SKM-1 treated with dmso at 0.1 percent for 144 hours (cell line): ENCODE data around the gene MORN2.

Source experiments
- DNase-seq: peaks from one replicate; lab custom pipeline; 2025; ENCODE audit not compliant: unreplicated experiment; lab: John Stamatoyannopoulos, UW

The MORN2 gene

GRCh38 chr2:38889045-38889444 lies 13.3 kb downstream of the MORN2 start:
- DNase-seq, result no peak

- no peak for DNase-seq
Measured at GRCh38 chr2:38889575-38889974, 13.8 kb downstream of the MORN2 start, which contains the start of gene ARHGEF33. TSS of gene ARHGEF33 (plus strand) at chr2:38889875. CDS start at chr2:38919448, 29,573 bp downstream.

DNA sequence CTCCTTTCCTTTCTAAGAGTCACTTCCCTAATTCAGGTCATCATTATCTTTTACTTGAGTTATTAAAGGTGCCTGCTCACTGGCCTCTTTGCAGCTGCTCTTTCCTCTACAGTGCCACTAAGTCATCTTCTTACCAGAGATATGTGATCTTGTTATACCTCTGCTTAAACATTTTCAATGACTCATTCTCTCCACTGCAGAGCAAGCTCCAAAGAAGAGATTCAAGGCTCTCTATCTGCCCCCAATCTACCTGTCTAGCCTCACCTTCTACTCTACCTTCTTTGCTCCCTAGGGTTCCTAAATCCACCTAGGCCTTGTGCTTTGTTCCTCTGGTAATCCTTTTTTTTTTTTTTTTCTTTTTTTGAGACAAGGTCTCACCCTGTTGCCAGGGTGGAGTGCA lies 17.0 kb downstream of the MORN2 start:
- no peak for DNase-seq

- DNase-seq, result no peak
Measured at GRCh38 chr2:38898256-38898655, 22.5 kb downstream of the MORN2 start.

GRCh38 chr2:38900726-38901125 lies 24.9 kb downstream of the MORN2 start:
- DNase-seq, result no peak

- no peak for DNase-seq
Measured at GRCh38 chr2:38905251-38905650, 29.5 kb downstream of the MORN2 start.

GRCh38 chr2:38907242-38907641 lies 31.5 kb downstream of the MORN2 start:
- no peak for DNase-seq

- DNase-seq, result no peak
Measured at GRCh38 chr2:38907743-38908562, 32.2 kb downstream of the MORN2 start.

DNA sequence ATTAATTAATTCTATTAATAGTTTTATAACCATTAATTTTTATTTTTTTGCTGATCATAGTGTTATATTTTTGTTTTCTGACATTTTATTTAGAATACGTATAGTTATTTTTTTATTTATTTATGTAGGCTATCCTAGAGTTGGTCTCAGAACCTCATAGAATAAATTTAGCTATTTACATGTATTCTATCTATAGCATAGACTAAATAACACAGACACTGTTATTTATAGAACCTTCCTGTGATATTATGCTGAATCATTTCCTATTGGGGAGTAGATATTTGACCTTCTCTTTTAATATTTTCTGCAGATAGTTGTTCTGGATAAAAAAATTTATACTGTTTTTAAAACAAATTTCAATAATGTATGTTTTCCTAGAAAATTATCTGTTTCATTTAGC lies 34.1 kb downstream of the MORN2 start:
- DNase-seq, result no peak

GRCh38 chr2:38911191-38911590 lies 35.4 kb downstream of the MORN2 start:
- no peak for DNase-seq

DNA sequence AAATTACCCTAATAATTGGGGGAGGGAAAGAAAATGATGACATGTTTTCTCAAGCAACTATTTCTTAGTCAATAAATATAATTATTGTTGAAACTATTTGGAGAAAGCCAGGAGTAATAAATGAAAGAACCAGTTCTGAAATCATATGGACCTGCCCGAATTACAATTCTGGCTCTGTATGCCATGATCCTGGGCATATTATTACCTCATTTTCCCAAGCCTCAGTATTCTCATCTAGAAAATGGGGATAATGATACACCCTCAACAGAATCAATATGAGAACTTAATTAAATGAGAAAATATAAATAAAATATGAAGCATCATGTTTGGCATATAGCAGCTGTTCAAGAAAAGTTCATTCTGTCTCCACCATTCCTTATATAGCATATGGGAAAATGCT lies 36.8 kb downstream of the MORN2 start:
- no peak for DNase-seq

GRCh38 chr2:38922389-38922788 lies 46.6 kb downstream of the MORN2 start:
- DNase-seq, result no peak

DNA sequence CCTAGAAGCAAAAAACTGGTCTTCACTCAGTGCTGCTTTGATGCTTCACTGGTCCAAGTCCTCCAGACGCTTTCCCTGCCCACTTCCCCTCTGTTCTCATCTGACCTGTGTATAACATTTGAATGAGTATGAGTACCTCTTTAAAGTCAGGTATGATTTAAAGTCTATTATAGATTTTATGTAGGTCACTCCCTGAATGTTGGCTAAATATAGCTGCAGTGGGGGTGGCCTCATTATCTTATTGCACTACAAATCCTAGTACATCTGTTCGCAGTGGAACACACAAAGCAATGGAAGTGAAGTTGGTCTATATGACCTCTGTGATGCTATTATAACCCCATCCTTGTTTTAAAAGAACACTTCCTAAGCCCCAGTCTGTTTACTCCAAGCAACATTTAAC lies 47.1 kb downstream of the MORN2 start:
- DNase-seq, result no peak

DNA sequence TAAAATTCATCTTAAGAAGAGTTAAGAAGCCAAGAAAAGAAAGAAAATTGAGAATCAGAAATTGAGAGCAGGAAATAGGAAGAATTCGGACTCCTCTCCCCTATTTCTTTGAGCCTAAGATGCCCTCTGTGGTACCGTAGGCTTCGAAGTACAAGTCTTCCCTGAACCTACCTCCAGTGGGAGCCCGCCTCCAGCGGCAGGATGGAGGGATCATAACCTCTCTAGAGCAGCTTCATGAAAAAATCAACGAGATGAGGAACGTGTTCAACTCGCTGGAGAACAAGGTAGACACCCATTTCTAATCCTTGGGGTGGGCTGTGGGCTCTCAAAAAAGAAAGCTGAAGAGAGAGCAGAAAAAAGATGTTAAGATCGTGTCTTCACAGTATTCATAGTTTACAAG lies 50.2 kb downstream of the MORN2 start:
- no peak for DNase-seq

- no peak for DNase-seq
Measured at GRCh38 chr2:38930600-38930999, 54.8 kb downstream of the MORN2 start.
